ENCODE measurements around the gene CHST14.

The CHST14 gene

GRCh38 chr15:40513609-40514008 lies 42.8 kb downstream of the CHST14 start:
- Histone ChIP-seq H3K4ac (ENCODE audit: low read depth, low read length) (no peak overlapping the region), H3K79me1 (ENCODE audit: low read length) (no peaks in the 10 kb centered on the region), H3K36me3 (ENCODE audit: control insufficient read depth in 1 of 2, insufficient read depth in 2 of 2, low read length in 2 of 2) (no peaks in the 10 kb centered on the region), H3K27me3 (ENCODE audit: insufficient read depth, low read length) (peaks cover 12% of the 10 kb centered on the region), H2AK5ac (ENCODE audit: low read length) (no peak overlapping the region), H3K18ac (ENCODE audit: low read length) (no peak overlapping the region), H3K23ac (ENCODE audit: low read length) (no peak overlapping the region), H3K14ac (ENCODE audit: low read length) (no peak overlapping the region), H4K12ac (ENCODE audit: low read depth, low read length) (no peak overlapping the region), H3K9me3 (ENCODE audit: insufficient read depth, low read depth, low read length) (no peaks in the 10 kb centered on the region), H3K9ac (ENCODE audit: low read length) (no peak overlapping the region), H3K27ac (ENCODE audit: low read depth, low read length) (no peak overlapping the region), H2AFZ (ENCODE audit: insufficient read depth, low read length, poor library complexity) (no peak overlapping the region), H3K4me1 (ENCODE audit: control insufficient read depth in 1 of 2, insufficient read depth in 2 of 2, low read length in 2 of 2) (peaks cover 6 to 11% of the 10 kb centered on the region in 2 experiments), H4K8ac (ENCODE audit: low read depth, low read length) (no peak overlapping the region), H2BK12ac (ENCODE audit: low read length) (no peak overlapping the region), H2BK5ac (ENCODE audit: low read depth, low read length, poor library complexity) (no peak overlapping the region), H3K79me2 (ENCODE audit: control insufficient read depth, insufficient read depth, low read length, poor library complexity) (no peaks in the 10 kb centered on the region), H2BK120ac (ENCODE audit: insufficient read depth, low read length, poor library complexity) (no peak overlapping the region), H3K4me3 (ENCODE audit: low read depth, low read length) (no peak overlapping the region), H4K91ac (ENCODE audit: low read depth, low read length) (no peak overlapping the region), H3K4me2 (ENCODE audit: low read length) (no peak overlapping the region)
- no CpG with 5 or more reads among the region's 5 CpGs for WGBS (ENCODE audit: extremely low coverage, insufficient coverage, insufficient read length)
- DNase-seq = no peak

GRCh38 chr15:40516322-40516721 lies 45.5 kb downstream of the CHST14 start:
- Histone ChIP-seq H3K79me1 (ENCODE audit: low read length) (no peaks in the 10 kb centered on the region), H4K12ac (ENCODE audit: low read depth, low read length) (no peak overlapping the region), H2BK12ac (ENCODE audit: low read length) (no peak overlapping the region), H3K27ac (ENCODE audit: low read depth, low read length) (no peak overlapping the region), H4K91ac (ENCODE audit: low read depth, low read length) (no peak overlapping the region), H4K8ac (ENCODE audit: low read depth, low read length) (no peak overlapping the region), H3K18ac (ENCODE audit: low read length) (no peak overlapping the region), H3K9ac (ENCODE audit: low read length) (no peak overlapping the region), H2BK120ac (ENCODE audit: insufficient read depth, low read length, poor library complexity) (no peak overlapping the region), H3K4me1 (ENCODE audit: control insufficient read depth in 1 of 2, insufficient read depth in 2 of 2, low read length in 2 of 2) (peaks cover 2 to 7% of the 10 kb centered on the region in 2 experiments), H3K9me3 (ENCODE audit: insufficient read depth, low read depth, low read length) (no peaks in the 10 kb centered on the region), H3K4me2 (ENCODE audit: low read length) (no peak overlapping the region), H3K14ac (ENCODE audit: low read length) (no peak overlapping the region), H3K79me2 (ENCODE audit: control insufficient read depth, insufficient read depth, low read length, poor library complexity) (no peaks in the 10 kb centered on the region), H2BK5ac (ENCODE audit: low read depth, low read length, poor library complexity) (no peak overlapping the region), H3K27me3 (ENCODE audit: insufficient read depth, low read length) (peaks cover 1% of the 10 kb centered on the region), H3K36me3 (ENCODE audit: control insufficient read depth in 1 of 2, insufficient read depth in 2 of 2, low read length in 2 of 2) (no peaks in the 10 kb centered on the region), H2AFZ (ENCODE audit: insufficient read depth, low read length, poor library complexity) (no peak overlapping the region), H3K4ac (ENCODE audit: low read depth, low read length) (no peak overlapping the region), H3K23ac (ENCODE audit: low read length) (no peak overlapping the region), H2AK5ac (ENCODE audit: low read length) (no peak overlapping the region), H3K4me3 (ENCODE audit: low read depth, low read length) (no peak overlapping the region)
- WGBS (ENCODE audit: extremely low coverage, insufficient coverage, insufficient read length) = no CpG with 5 or more reads among the region's 2 CpGs
- no peak for DNase-seq

Data from trophoblast cell (in vitro differentiated cells and primary cell).